GM23338 (cell line): ENCODE measurements around the gene TMEM38A. TPM values are rescaled to one million over a fixed set of nuclear protein-coding genes. Genes with fewer than 3 reads are reported as not detected.

Experiments used
- ATAC-seq: fragments of 200-7000 bp; cut with Tn5 transposase; 3 replicates; pipeline ENCODE4 v1.9.1; 2020
- DNase-seq: peaks from one replicate; pipeline ENCODE4 v3.0.0-alpha.2; 2015; ENCODE audit warnings: low spot score
- H2AFZ ChIP-seq: fragments of 200-600 bp; sonication (generic); 2 replicates; pipeline ENCODE4 v1.8.0; 2016; ENCODE audit warnings: antibody characterized with exemption, mild to moderate bottlenecking, moderate library complexity
- H3F3A ChIP-seq: fragments of 200-600 bp; sonication (generic); replicated peaks from 2 replicates; pipeline ENCODE4 v1.8.0; 2017; ENCODE audit warnings: antibody characterized with exemption, mixed run types, low read depth
- H3K27ac ChIP-seq: fragments of 200-600 bp; sonication (generic); 2 replicates; pipeline ENCODE4 v1.6.1; 2016; ENCODE audit warnings: low read depth
- H3K27me3 ChIP-seq: fragments of 200-600 bp; sonication (generic); 2 replicates; pipeline ENCODE4 v1.8.0; 2016; ENCODE audit warnings: mild to moderate bottlenecking, mixed run types, moderate library complexity; ENCODE audit not compliant: insufficient read depth
- H3K36me3 ChIP-seq: fragments of 200-600 bp; sonication (generic); 2 replicates; pipeline ENCODE4 v1.8.0; 2016; ENCODE audit warnings: mild to moderate bottlenecking; ENCODE audit not compliant: insufficient read depth
- H3K4me1 ChIP-seq: fragments of 200-600 bp; sonication (generic); 2 replicates; pipeline ENCODE4 v1.8.0; 2016; ENCODE audit warnings: mild to moderate bottlenecking, moderate library complexity; ENCODE audit not compliant: insufficient read depth
- H3K4me2 ChIP-seq: fragments of 200-600 bp; sonication (generic); 2 replicates; pipeline ENCODE4 v1.7.1; 2017; ENCODE audit warnings: mixed run types
- H3K4me3 ChIP-seq: fragments of 200-600 bp; sonication (generic); 2 replicates; pipeline ENCODE4 v1.6.1; 2016; ENCODE audit warnings: mixed run types
- H3K79me2 ChIP-seq: fragments of 200-600 bp; sonication (generic); replicated peaks from 2 replicates; pipeline ENCODE4 v1.8.0; 2017; ENCODE audit warnings: mild to moderate bottlenecking; ENCODE audit not compliant: insufficient read depth
- H3K9me2 ChIP-seq: fragments of 200-600 bp; sonication (generic); 2 replicates; pipeline ENCODE4 v1.8.0; 2017; ENCODE audit not compliant: insufficient read depth
- H4K20me1 ChIP-seq: fragments of 200-600 bp; sonication (generic); replicated peaks from 2 replicates; pipeline ENCODE4 v1.8.0; 2017; ENCODE audit warnings: mild to moderate bottlenecking; ENCODE audit not compliant: insufficient read depth
- H3K27ac Mint-ChIP-seq: 2 replicates; pipeline ENCODE4 v1.8.0; 2020; ENCODE audit warnings: inconsistent platforms, mild to moderate bottlenecking, moderate library complexity, mixed read lengths
- H3K27me3 Mint-ChIP-seq: 3 replicates; pipeline ENCODE4 v1.8.0; 2022; ENCODE audit warnings: low read depth, mild to moderate bottlenecking, moderate library complexity, mixed read lengths, inconsistent platforms; ENCODE audit not compliant: insufficient read depth, poor library complexity
- H3K36me3 Mint-ChIP-seq: 3 replicates; pipeline ENCODE4 v1.8.0; 2021; ENCODE audit warnings: low read depth, mild to moderate bottlenecking, inconsistent platforms, moderate library complexity, mixed read lengths
- H3K4me1 Mint-ChIP-seq: 3 replicates; pipeline ENCODE4 v1.8.0; 2020; ENCODE audit warnings: mild to moderate bottlenecking, inconsistent platforms, mixed read lengths
- H3K4me3 Mint-ChIP-seq: 3 replicates; pipeline ENCODE4 v1.8.0; 2021; ENCODE audit warnings: moderate library complexity, mild to moderate bottlenecking, inconsistent platforms, mixed read lengths
- H3K9me3 Mint-ChIP-seq: 3 replicates; pipeline ENCODE4 v1.8.0; 2020; ENCODE audit warnings: moderate library complexity, mild to moderate bottlenecking, inconsistent platforms, mixed read lengths
- CREB1 ChIP-seq: fragments of 250-450 bp; sonication (Bioruptor Pico); IDR thresholded peaks from 2 replicates; pipeline ENCODE4 v1.5.0; 2020; ENCODE audit warnings: low read depth, mild to moderate bottlenecking, moderate library complexity
- EZH2 ChIP-seq: fragments of 200-600 bp; sonication (generic); IDR thresholded peaks from one replicate; pipeline ENCODE4 v1.8.0; 2017; ENCODE audit warnings: antibody characterized with exemption, mild to moderate bottlenecking, low read depth; ENCODE audit not compliant: unreplicated experiment
- EZH2phosphoT487 ChIP-seq: fragments of 200-600 bp; sonication (generic); IDR thresholded peaks from one replicate; pipeline ENCODE4 v1.8.1; 2018; ENCODE audit warnings: antibody characterized with exemption; ENCODE audit not compliant: unreplicated experiment
- JUNB ChIP-seq: IDR thresholded peaks from one replicate; pipeline ENCODE4 v1.6.1; 2016; ENCODE audit warnings: antibody characterized with exemption; ENCODE audit not compliant: unreplicated experiment
- NANOG ChIP-seq: IDR thresholded peaks from 2 replicates; pipeline ENCODE4 v1.6.1; 2016; ENCODE audit warnings: antibody characterized with exemption, borderline replicate concordance
- POLR2AphosphoS5 ChIP-seq: IDR thresholded peaks from 2 replicates; pipeline ENCODE4 v1.6.1; 2016; ENCODE audit warnings: antibody characterized with exemption, low read depth
- STAT1 ChIP-seq: IDR thresholded peaks from one replicate; pipeline ENCODE4 v1.6.1; 2016; ENCODE audit warnings: antibody characterized with exemption; ENCODE audit not compliant: unreplicated experiment
- ZNF114 ChIP-seq: fragments of 250-450 bp; sonication (Bioruptor Pico); IDR thresholded peaks from 2 replicates; pipeline ENCODE4 v1.5.0; 2020; ENCODE audit warnings: mild to moderate bottlenecking, moderate library complexity
- ZNF331 ChIP-seq: fragments of 250-450 bp; sonication (Bioruptor Pico); IDR thresholded peaks from 2 replicates; pipeline ENCODE4 v1.5.0; 2020; ENCODE audit warnings: low read depth, mild to moderate bottlenecking, moderate library complexity
- polyA plus RNA-seq: library from polyadenylated mRNA; unstranded; fragments of >200 nt; fragmentation: Nextera tagmentation; extraction: Ambion mirVana; gene quantifications from 2 replicates; pipeline ENCODE4 v1.2.1, GENCODE V29; 2016
- total RNA-seq: library from RNA; depleted of rRNA; stranded (reverse); fragments of >200 nt; shearing (Covaris generic); gene quantifications from 2 replicates; pipeline ENCODE4 v1.2.3, GENCODE V29; 2014
- TF ChIP-seq, protein P1 (sequence below): fragments of 250-450 bp; sonication (Bioruptor Pico); IDR thresholded peaks from 2 replicates; pipeline ENCODE4 v1.5.0; 2020; ENCODE audit warnings: mild to moderate bottlenecking, moderate library complexity
- TF ChIP-seq, protein P2 (sequence below), 2 experiments: fragments of 200-600 bp in 1 of 2; sonication (generic) in 1 of 2; conservative IDR thresholded peaks; 2 replicates each; pipeline versions ENCODE4 v1.5.1 to v1.6.1; 2016 to 2017; ENCODE audit warnings: antibody characterized with exemption in 2 of 2, low read depth in 2 of 2, mild to moderate bottlenecking in 2 of 2, moderate library complexity in 1 of 2
- TF ChIP-seq, protein P3 (sequence below): IDR thresholded peaks from one replicate; pipeline ENCODE4 v1.6.1; 2018; ENCODE audit warnings: antibody characterized with exemption; ENCODE audit not compliant: unreplicated experiment
- TF ChIP-seq, protein P4 (sequence below): IDR thresholded peaks from 2 replicates; pipeline ENCODE4 v1.6.1; 2016; ENCODE audit warnings: antibody characterized with exemption

The TMEM38A gene
- total and polyA plus RNA-seq, 2 experiments from 2014 or later, result 5.9 to 14.1 TPM

DNA sequence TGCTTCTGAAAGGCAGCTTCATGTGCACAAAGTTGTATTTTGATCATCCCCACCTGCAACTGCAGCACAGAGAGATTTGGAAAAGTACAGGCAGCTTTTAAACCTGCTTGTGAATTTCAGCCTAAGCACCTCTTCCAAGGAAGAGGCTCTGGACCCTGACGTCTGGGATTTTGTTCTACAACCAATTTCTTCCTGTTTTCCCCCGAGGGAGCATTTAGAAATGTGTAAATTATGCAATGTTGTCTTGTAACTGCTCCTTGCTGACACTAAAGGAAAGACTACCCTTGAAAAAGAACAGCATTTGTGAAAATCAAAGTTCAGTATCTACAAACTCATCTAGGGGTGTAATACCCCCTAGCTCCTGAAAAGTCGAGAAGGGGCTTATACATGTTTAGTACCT lies 48.3 kb upstream of the TMEM38A start (continued):
- TF ChIP-seq, protein P1, sequence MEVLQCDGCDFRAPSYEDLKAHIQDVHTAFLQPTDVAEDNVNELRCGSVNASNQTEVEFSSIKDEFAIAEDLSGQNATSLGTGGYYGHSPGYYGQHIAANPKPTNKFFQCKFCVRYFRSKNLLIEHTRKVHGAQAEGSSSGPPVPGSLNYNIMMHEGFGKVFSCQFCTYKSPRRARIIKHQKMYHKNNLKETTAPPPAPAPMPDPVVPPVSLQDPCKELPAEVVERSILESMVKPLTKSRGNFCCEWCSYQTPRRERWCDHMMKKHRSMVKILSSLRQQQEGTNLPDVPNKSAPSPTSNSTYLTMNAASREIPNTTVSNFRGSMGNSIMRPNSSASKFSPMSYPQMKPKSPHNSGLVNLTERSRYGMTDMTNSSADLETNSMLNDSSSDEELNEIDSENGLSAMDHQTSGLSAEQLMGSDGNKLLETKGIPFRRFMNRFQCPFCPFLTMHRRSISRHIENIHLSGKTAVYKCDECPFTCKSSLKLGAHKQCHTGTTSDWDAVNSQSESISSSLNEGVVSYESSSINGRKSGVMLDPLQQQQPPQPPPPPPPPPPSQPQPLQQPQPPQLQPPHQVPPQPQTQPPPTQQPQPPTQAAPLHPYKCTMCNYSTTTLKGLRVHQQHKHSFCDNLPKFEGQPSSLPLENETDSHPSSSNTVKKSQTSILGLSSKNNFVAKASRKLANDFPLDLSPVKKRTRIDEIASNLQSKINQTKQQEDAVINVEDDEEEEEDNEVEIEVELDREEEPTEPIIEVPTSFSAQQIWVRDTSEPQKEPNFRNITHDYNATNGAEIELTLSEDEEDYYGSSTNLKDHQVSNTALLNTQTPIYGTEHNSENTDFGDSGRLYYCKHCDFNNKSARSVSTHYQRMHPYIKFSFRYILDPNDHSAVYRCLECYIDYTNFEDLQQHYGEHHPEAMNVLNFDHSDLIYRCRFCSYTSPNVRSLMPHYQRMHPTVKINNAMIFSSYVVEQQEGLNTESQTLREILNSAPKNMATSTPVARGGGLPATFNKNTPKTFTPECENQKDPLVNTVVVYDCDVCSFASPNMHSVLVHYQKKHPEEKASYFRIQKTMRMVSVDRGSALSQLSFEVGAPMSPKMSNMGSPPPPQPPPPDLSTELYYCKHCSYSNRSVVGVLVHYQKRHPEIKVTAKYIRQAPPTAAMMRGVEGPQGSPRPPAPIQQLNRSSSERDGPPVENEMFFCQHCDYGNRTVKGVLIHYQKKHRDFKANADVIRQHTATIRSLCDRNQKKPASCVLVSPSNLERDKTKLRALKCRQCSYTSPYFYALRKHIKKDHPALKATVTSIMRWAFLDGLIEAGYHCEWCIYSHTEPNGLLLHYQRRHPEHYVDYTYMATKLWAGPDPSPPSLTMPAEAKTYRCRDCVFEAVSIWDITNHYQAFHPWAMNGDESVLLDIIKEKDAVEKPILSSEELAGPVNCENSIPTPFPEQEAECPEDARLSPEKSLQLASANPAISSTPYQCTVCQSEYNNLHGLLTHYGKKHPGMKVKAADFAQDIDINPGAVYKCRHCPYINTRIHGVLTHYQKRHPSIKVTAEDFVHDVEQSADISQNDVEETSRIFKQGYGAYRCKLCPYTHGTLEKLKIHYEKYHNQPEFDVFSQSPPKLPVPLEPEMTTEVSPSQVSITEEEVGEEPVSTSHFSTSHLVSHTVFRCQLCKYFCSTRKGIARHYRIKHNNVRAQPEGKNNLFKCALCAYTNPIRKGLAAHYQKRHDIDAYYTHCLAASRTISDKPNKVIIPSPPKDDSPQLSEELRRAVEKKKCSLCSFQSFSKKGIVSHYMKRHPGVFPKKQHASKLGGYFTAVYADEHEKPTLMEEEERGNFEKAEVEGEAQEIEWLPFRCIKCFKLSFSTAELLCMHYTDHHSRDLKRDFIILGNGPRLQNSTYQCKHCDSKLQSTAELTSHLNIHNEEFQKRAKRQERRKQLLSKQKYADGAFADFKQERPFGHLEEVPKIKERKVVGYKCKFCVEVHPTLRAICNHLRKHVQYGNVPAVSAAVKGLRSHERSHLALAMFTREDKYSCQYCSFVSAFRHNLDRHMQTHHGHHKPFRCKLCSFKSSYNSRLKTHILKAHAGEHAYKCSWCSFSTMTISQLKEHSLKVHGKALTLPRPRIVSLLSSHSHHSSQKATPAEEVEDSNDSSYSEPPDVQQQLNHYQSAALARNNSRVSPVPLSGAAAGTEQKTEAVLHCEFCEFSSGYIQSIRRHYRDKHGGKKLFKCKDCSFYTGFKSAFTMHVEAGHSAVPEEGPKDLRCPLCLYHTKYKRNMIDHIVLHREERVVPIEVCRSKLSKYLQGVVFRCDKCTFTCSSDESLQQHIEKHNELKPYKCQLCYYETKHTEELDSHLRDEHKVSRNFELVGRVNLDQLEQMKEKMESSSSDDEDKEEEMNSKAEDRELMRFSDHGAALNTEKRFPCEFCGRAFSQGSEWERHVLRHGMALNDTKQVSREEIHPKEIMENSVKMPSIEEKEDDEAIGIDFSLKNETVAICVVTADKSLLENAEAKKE (CRISPR knock-in tag), result no peak

DNA sequence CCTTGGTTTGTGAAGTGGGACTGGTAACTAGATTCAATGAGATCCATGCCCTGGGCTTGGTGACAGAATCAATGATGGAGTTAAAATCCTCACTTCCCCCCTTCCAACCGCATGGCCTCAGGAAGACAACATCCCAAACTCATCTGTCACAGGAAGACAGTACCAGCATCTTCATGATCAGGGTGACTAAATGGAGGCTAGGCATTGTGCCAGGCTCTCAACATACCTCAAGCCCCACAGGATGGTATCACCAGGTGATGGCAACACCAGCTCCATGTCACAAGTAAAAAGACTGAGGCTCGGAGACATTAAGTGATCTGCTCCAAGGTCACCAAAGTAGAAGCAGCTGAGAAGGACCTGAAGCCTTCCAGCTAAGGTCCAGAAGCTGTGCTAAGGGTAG lies 47.1 kb upstream of the TMEM38A start:
- Mint-ChIP-seq H3K27me3 (peaks cover 8% of the 10 kb centered on the region), H3K9me3 (no peaks in the 10 kb centered on the region), H3K36me3 (no peaks in the 10 kb centered on the region; the same call in 2 of the 3 replicates), H3K4me3 (no peak overlapping the region), H3K4me1 (peaks cover 33% of the 10 kb centered on the region), H3K27ac (no peak overlapping the region)
- Histone ChIP-seq H4K20me1 (peaks cover 53% of the 10 kb centered on the region), H3K4me1 (peaks cover 6% of the 10 kb centered on the region; the same call in 1 of the 2 replicates), H3K4me3 (no peak overlapping the region), H2AFZ (no peak overlapping the region), H3K27ac (no peak overlapping the region), H3K27me3 (no peaks in the 10 kb centered on the region), H3F3A (no peaks in the 10 kb centered on the region), H3K79me2 (peaks cover 100% of the 10 kb centered on the region), H3K36me3 (no peaks in the 10 kb centered on the region), H3K9me2 (0 out of 2 replicates have a peak, but pooled peaks cover 6% of the 10 kb centered on the region), H3K4me2 (no peak overlapping the region)
- ATAC-seq (no peak), DNase-seq (no peak)
- TF ChIP-seq NANOG, result no peak
- TF ChIP-seq, protein P2, sequence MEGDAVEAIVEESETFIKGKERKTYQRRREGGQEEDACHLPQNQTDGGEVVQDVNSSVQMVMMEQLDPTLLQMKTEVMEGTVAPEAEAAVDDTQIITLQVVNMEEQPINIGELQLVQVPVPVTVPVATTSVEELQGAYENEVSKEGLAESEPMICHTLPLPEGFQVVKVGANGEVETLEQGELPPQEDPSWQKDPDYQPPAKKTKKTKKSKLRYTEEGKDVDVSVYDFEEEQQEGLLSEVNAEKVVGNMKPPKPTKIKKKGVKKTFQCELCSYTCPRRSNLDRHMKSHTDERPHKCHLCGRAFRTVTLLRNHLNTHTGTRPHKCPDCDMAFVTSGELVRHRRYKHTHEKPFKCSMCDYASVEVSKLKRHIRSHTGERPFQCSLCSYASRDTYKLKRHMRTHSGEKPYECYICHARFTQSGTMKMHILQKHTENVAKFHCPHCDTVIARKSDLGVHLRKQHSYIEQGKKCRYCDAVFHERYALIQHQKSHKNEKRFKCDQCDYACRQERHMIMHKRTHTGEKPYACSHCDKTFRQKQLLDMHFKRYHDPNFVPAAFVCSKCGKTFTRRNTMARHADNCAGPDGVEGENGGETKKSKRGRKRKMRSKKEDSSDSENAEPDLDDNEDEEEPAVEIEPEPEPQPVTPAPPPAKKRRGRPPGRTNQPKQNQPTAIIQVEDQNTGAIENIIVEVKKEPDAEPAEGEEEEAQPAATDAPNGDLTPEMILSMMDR (conservative IDR thresholded peaks at IDR 0.05; ENCODE audit: low read depth in 2 of 2), result no peak
- TF ChIP-seq STAT1, result no peak
- no peak for TF ChIP-seq ZNF114
- TF ChIP-seq EZH2phosphoT487, result no peak
- TF ChIP-seq ZNF331 (CRISPR knock-in tag), result no peak
- TF ChIP-seq, protein P3, sequence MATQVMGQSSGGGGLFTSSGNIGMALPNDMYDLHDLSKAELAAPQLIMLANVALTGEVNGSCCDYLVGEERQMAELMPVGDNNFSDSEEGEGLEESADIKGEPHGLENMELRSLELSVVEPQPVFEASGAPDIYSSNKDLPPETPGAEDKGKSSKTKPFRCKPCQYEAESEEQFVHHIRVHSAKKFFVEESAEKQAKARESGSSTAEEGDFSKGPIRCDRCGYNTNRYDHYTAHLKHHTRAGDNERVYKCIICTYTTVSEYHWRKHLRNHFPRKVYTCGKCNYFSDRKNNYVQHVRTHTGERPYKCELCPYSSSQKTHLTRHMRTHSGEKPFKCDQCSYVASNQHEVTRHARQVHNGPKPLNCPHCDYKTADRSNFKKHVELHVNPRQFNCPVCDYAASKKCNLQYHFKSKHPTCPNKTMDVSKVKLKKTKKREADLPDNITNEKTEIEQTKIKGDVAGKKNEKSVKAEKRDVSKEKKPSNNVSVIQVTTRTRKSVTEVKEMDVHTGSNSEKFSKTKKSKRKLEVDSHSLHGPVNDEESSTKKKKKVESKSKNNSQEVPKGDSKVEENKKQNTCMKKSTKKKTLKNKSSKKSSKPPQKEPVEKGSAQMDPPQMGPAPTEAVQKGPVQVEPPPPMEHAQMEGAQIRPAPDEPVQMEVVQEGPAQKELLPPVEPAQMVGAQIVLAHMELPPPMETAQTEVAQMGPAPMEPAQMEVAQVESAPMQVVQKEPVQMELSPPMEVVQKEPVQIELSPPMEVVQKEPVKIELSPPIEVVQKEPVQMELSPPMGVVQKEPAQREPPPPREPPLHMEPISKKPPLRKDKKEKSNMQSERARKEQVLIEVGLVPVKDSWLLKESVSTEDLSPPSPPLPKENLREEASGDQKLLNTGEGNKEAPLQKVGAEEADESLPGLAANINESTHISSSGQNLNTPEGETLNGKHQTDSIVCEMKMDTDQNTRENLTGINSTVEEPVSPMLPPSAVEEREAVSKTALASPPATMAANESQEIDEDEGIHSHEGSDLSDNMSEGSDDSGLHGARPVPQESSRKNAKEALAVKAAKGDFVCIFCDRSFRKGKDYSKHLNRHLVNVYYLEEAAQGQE, result no peak
- TF ChIP-seq, protein P4, sequence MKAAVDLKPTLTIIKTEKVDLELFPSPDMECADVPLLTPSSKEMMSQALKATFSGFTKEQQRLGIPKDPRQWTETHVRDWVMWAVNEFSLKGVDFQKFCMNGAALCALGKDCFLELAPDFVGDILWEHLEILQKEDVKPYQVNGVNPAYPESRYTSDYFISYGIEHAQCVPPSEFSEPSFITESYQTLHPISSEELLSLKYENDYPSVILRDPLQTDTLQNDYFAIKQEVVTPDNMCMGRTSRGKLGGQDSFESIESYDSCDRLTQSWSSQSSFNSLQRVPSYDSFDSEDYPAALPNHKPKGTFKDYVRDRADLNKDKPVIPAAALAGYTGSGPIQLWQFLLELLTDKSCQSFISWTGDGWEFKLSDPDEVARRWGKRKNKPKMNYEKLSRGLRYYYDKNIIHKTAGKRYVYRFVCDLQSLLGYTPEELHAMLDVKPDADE, result no peak
- TF ChIP-seq CREB1 (CRISPR knock-in tag), result no peak
- no peak for TF ChIP-seq POLR2AphosphoS5
- TF ChIP-seq EZH2, result no peak
- no peak for TF ChIP-seq JUNB
